HCT116 (cell line): ENCODE results near the gene PPP1R14B. TPM values are rescaled to one million over a fixed set of nuclear protein-coding genes. Genes with fewer than 3 reads are reported as not detected.

Experiments used
- ATAC-seq: fragments of 200-7000 bp; cut with Tn5 transposase; 2 replicates; pipeline ENCODE4 v1.9.1; 2020; ENCODE audit warnings: mild to moderate bottlenecking, moderate library complexity
- BruUV-seq: library from RNA; stranded (reverse); fragments of 400-500 nt; replicated peaks from 2 replicates; lab custom pipeline; 2021; lab: Mats Ljungman, UMichigan
- CTCF ChIA-PET: fragments of 300-600 bp; sonication (Branson Sonifier 250); formaldehyde crosslinking; loops from one replicate; lab custom pipeline; 2021; ENCODE audit warnings: antibody characterized with exemption; lab: Charles Lee
- POLR2A ChIA-PET: fragments of 300-600, 350-600 bp; sonication (Branson Sonifier 250); formaldehyde crosslinking; loops from one replicate; lab custom pipeline; 2021; ENCODE audit warnings: antibody characterized with exemption; lab: Charles Lee
- RAD21 ChIA-PET, 2 experiments: fragments of 300-600 bp; sonication (Branson Sonifier 250); formaldehyde crosslinking; loops; one replicate each; lab custom pipeline; 2023; ENCODE audit warnings: low total read pairs in 2 of 2; ENCODE audit not compliant: uncharacterized antibody in 2 of 2, unreplicated experiment in 2 of 2, low non-redundant PET in 1 of 2; lab: Charles Lee
- DNase-seq: peaks from one replicate; pipeline ENCODE4 v3.0.0-alpha.2; 2010; ENCODE audit warnings: low read depth, low spot score
- H2AFZ ChIP-seq: fragments of 200-600 bp; shearing (Covaris generic), sonication (generic); 2 replicates; pipeline ENCODE4 v1.6.1; 2017; ENCODE audit warnings: low read depth, mixed run types, mixed read lengths, antibody characterized with exemption, low read length; ENCODE audit not compliant: poor library complexity, severe bottlenecking
- H3K27ac ChIP-seq: 2 replicates; pipeline ENCODE4 v1.5.1; 2012; ENCODE audit warnings: low read depth, low read length
- H3K27me3 ChIP-seq: fragments of 200-600 bp; sonication (generic); 2 replicates; pipeline ENCODE4 v1.6.1; 2016; ENCODE audit warnings: mixed run types, low read length, mixed read lengths; ENCODE audit not compliant: insufficient read depth
- H3K36me3 ChIP-seq, 2 experiments: fragments of 200-500 bp in 1 of 2; fragments of 200-600 bp in 1 of 2; sonication (Bioruptor generic) in 1 of 2; sonication (generic) in 1 of 2; 2 replicates each; pipeline versions ENCODE4 v1.5.1 to v1.6.1; 2014 to 2016; ENCODE audit warnings: low read length in 2 of 2, inconsistent platforms in 1 of 2, mixed read lengths in 1 of 2, mixed run types in 1 of 2; ENCODE audit not compliant: insufficient read depth in 2 of 2, control insufficient read depth in 1 of 2
- H3K4me1 ChIP-seq, 2 experiments: fragments of 200-600 bp in 1 of 2; sonication (generic) in 1 of 2; 2 replicates each; pipeline versions ENCODE4 v1.5.1 to v1.6.1; 2012 to 2017; ENCODE audit warnings: low read length in 2 of 2, inconsistent platforms in 1 of 2, mild to moderate bottlenecking in 1 of 2, mixed read lengths in 1 of 2, mixed run types in 1 of 2, moderate library complexity in 1 of 2; ENCODE audit not compliant: insufficient read depth in 2 of 2, control insufficient read depth in 1 of 2
- H3K4me2 ChIP-seq: fragments of 200-600 bp; sonication (generic); 2 replicates; pipeline ENCODE4 v1.6.1; 2017; ENCODE audit warnings: mixed run types, low read length, mixed read lengths
- H3K4me3 ChIP-seq, 2 experiments: fragments of 200-600 bp in 1 of 2; sonication (generic) in 1 of 2; replicated peaks in 1 of 2; 2 replicates each; pipeline ENCODE4 v1.5.1; 2011 to 2016; ENCODE audit warnings: low read length in 2 of 2, control low read depth in 1 of 2, low read depth in 1 of 2, mild to moderate bottlenecking in 1 of 2, mixed read lengths in 1 of 2, mixed run types in 1 of 2
- H3K79me2 ChIP-seq: fragments of 200-600 bp; sonication (generic); 2 replicates; pipeline ENCODE4 v1.6.1; 2017; ENCODE audit warnings: mild to moderate bottlenecking, mixed run types, low read length, moderate library complexity, mixed read lengths; ENCODE audit not compliant: insufficient read depth
- H3K9ac ChIP-seq: fragments of 200-600 bp; sonication (generic); 2 replicates; pipeline ENCODE4 v1.6.1; 2016; ENCODE audit warnings: low read length, mixed read lengths
- H3K9me2 ChIP-seq: fragments of 200-600 bp; sonication (generic), shearing (Covaris generic); 2 replicates; pipeline ENCODE4 v1.6.1; 2017; ENCODE audit warnings: mixed run types, mild to moderate bottlenecking, moderate library complexity; ENCODE audit not compliant: insufficient read depth
- H3K9me3 ChIP-seq, 2 experiments: fragments of 200-500 bp in 1 of 2; fragments of 200-600 bp in 1 of 2; sonication (Bioruptor generic) in 1 of 2; sonication (generic) in 1 of 2; 2 replicates each; pipeline ENCODE4 v1.6.1; 2014 to 2017; ENCODE audit warnings: low read length in 2 of 2, mixed read lengths in 2 of 2, inconsistent platforms in 1 of 2, low read depth in 1 of 2, mild to moderate bottlenecking in 1 of 2, mixed run types in 1 of 2, moderate library complexity in 1 of 2; ENCODE audit not compliant: control insufficient read depth in 1 of 2, insufficient read depth in 1 of 2
- H4K20me1 ChIP-seq: fragments of 200-600 bp; sonication (generic), shearing (Covaris generic); 2 replicates; pipeline ENCODE4 v1.6.1; 2017; ENCODE audit warnings: mixed run types, mild to moderate bottlenecking, moderate library complexity; ENCODE audit not compliant: insufficient read depth
- CBX3 ChIP-seq: IDR thresholded peaks from 2 replicates; pipeline ENCODE4 v1.6.1; 2012; ENCODE audit warnings: low read depth
- CEBPB ChIP-seq: IDR thresholded peaks from 2 replicates; pipeline ENCODE4 v1.6.1; 2012; ENCODE audit warnings: low read depth
- CTCF ChIP-seq, 3 experiments: fragments of 200-600 bp in 1 of 3; sonication (generic) in 1 of 3; IDR thresholded peaks in 2 of 3; conservative IDR thresholded peaks in 1 of 3; 2 replicates each; pipeline ENCODE4 v1.5.1; 2012 to 2017; ENCODE audit warnings: low read depth in 2 of 3, low read length in 2 of 3, antibody characterized with exemption in 1 of 3, borderline replicate concordance in 1 of 3, control low read depth in 1 of 3, mild to moderate bottlenecking in 1 of 3, mixed read lengths in 1 of 3, mixed run types in 1 of 3, moderate library complexity in 1 of 3; ENCODE audit not compliant: insufficient read depth in 1 of 3
- ELF1 ChIP-seq: IDR thresholded peaks from 2 replicates; pipeline ENCODE4 v1.6.1; 2012; ENCODE audit warnings: low read depth, borderline replicate concordance
- JUND ChIP-seq: IDR thresholded peaks from 2 replicates; pipeline ENCODE4 v1.6.1; 2012
- MAX ChIP-seq: IDR thresholded peaks from 2 replicates; pipeline ENCODE4 v1.6.1; 2012
- RAD21 ChIP-seq: IDR thresholded peaks from 2 replicates; pipeline ENCODE4 v1.6.1; 2012; ENCODE audit warnings: low read depth, mild to moderate bottlenecking
- SIN3A ChIP-seq: IDR thresholded peaks from 2 replicates; pipeline ENCODE4 v1.6.1; 2012; ENCODE audit warnings: low read depth
- SRF ChIP-seq: IDR thresholded peaks from 2 replicates; pipeline ENCODE4 v1.6.1; 2012; ENCODE audit warnings: low read depth
- TCF7L2 ChIP-seq: IDR thresholded peaks from 2 replicates; pipeline ENCODE4 v1.7.0; 2011; ENCODE audit warnings: borderline replicate concordance, inconsistent platforms; ENCODE audit not compliant: insufficient read depth, insufficient read length; ENCODE audit errors: extremely low read depth
- YY1 ChIP-seq: IDR thresholded peaks from 2 replicates; pipeline ENCODE4 v1.6.1; 2011; ENCODE audit warnings: low read length, low read depth, moderate library complexity, mild to moderate bottlenecking; ENCODE audit not compliant: insufficient replicate concordance; ENCODE audit errors: extremely low read depth
- intact Hi-C: fragments of 100-400 bp; cut with micrococcal nuclease; formaldehyde crosslinking; loops from 2 replicates; pipeline ENCODE4 v1.10.0; 2022
- total RNA-seq: library from RNA; stranded (reverse); gene quantifications from one replicate; pipeline ENCODE4 v1.2.1, GENCODE V29; 2021; ENCODE audit not compliant: unreplicated experiment

The PPP1R14B gene
- total RNA-seq, 1 experiment from 2014 or later, result 332 TPM

GRCh38 chr11:64291262-64291751 lies 44.6 kb upstream of the PPP1R14B start, which contains the start of gene KCNK4:
Gene KCNK4, plus strand, starts transcription at chr11:64291302. Its CDS starts 1,717 bp downstream, at chr11:64293019.
- ChIA-PET RAD21 (no interaction called here), CTCF (no interaction called here), POLR2A (no interaction called here)
- ATAC-seq (no peak), DNase-seq (no peak)
- H3K4me2 ChIP-seq, result no peak within 1 kb of the TSS
- H3K27me3 ChIP-seq, result no peaks in the 10 kb centered on the region
- no peaks in the 10 kb centered on the region for H3K9me2 ChIP-seq
- H3K27ac ChIP-seq, result no peak within 1 kb of the TSS
- no TSS peak for BruUV-seq
- no peak for TF ChIP-seq JUND
- no peak for TF ChIP-seq MAX
- TF ChIP-seq SIN3A, result no peak
- TF ChIP-seq RAD21, result no peak
- no peak for TF ChIP-seq CTCF (IDR thresholded peaks at IDR 0.05 in 2 of 3, conservative IDR thresholded peaks at IDR 0.05 in 1 of 3; ENCODE audit: borderline replicate concordance in 1 of 3, insufficient read depth in 1 of 3, low read depth in 2 of 3, low read length in 2 of 3)
- no peak for TF ChIP-seq SRF
- no peak for TF ChIP-seq TCF7L2
- no peak for TF ChIP-seq CEBPB
- TF ChIP-seq YY1, result no peak
- no peak for TF ChIP-seq ELF1
- TF ChIP-seq CBX3, result no peak
- H3K79me2 ChIP-seq, result no peaks in the 10 kb centered on the region
- H3K9me3 ChIP-seq, result no peaks in the 10 kb centered on the region
- no peak within 1 kb of the TSS for H2AFZ ChIP-seq
- no peak within 1 kb of the TSS for H3K9ac ChIP-seq
- H3K4me3 ChIP-seq, result no peak within 1 kb of the TSS
- intact Hi-C loops, result no loop called here
- H3K36me3 ChIP-seq, result no peaks in the 10 kb centered on the region
- no peaks in the 10 kb centered on the region for H4K20me1 ChIP-seq
- H3K4me1 ChIP-seq, result peaks cover 4 to 8% of the 10 kb centered on the region in 2 experiments; a peak in 3 of 4 replicates
